H1 (cell line): ENCODE data around the gene GPR45. TPM values are rescaled to one million over a fixed set of nuclear protein-coding genes. Genes with fewer than 3 reads are reported as not detected.

Experiments used
- polyA plus RNA-seq, 7 experiments: library from polyadenylated mRNA; depleted of rRNA in 3 of 7; stranded (reverse) in 5 of 7; unstranded in 2 of 7; fragments of >200 nt in 5 of 7; fragments of 200-250 nt in 2 of 7; gene quantifications; 1 replicate in 5 of 7; 2 replicates in 1 of 7; 4 replicates in 1 of 7; pipeline versions ENCODE4 v1.2.1 to v1.2.3, GENCODE V29; 2011 to 2013; ENCODE audit warnings: missing spikeins in 2 of 7, mixed read lengths in 2 of 7
- total RNA-seq: library from RNA; stranded (reverse); fragmentation: NEBNext Ultra II Directional; extraction: Animal tissue kit (Norgen Biotek cat#: 25700); gene quantifications from 2 replicates; pipeline ENCODE4 v1.2.1, GENCODE V29; 2021
- TF ChIP-seq, protein P1 (sequence below): fragments of 300-600 bp; sonication (generic); IDR thresholded peaks from 2 replicates; pipeline ENCODE4 v1.7.1; 2012; ENCODE audit warnings: low read length, moderate library complexity, mild to moderate bottlenecking, inconsistent platforms; ENCODE audit not compliant: insufficient replicate concordance

GPR45 gene
- total and polyA plus RNA-seq, 2 of the 8 experiments (the other 6 are each of a cell fraction or from before 2014, with no cell fraction given): 0.21 TPM; not detected in 1

DNA sequence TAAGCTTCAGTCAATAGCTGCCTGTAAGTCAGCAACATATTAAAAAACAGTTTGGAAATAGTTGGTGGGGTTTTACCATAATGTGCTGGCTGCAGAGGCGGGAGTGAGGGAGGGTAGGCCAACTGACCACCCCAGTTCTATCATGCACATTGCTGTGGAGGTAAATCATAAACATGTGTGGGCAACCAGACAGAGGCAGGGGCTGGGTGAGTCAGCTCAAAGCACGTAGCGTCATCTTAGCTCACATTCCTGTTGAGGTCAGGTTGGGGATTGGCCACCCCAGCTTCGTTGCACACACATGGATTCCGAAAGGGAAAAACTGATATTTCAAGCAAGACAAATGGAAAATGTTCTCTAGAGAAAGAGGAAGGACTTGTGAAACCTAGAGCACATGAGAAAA, 19.5 kb downstream of the GPR45 start (continued):
- TF ChIP-seq, protein P1, sequence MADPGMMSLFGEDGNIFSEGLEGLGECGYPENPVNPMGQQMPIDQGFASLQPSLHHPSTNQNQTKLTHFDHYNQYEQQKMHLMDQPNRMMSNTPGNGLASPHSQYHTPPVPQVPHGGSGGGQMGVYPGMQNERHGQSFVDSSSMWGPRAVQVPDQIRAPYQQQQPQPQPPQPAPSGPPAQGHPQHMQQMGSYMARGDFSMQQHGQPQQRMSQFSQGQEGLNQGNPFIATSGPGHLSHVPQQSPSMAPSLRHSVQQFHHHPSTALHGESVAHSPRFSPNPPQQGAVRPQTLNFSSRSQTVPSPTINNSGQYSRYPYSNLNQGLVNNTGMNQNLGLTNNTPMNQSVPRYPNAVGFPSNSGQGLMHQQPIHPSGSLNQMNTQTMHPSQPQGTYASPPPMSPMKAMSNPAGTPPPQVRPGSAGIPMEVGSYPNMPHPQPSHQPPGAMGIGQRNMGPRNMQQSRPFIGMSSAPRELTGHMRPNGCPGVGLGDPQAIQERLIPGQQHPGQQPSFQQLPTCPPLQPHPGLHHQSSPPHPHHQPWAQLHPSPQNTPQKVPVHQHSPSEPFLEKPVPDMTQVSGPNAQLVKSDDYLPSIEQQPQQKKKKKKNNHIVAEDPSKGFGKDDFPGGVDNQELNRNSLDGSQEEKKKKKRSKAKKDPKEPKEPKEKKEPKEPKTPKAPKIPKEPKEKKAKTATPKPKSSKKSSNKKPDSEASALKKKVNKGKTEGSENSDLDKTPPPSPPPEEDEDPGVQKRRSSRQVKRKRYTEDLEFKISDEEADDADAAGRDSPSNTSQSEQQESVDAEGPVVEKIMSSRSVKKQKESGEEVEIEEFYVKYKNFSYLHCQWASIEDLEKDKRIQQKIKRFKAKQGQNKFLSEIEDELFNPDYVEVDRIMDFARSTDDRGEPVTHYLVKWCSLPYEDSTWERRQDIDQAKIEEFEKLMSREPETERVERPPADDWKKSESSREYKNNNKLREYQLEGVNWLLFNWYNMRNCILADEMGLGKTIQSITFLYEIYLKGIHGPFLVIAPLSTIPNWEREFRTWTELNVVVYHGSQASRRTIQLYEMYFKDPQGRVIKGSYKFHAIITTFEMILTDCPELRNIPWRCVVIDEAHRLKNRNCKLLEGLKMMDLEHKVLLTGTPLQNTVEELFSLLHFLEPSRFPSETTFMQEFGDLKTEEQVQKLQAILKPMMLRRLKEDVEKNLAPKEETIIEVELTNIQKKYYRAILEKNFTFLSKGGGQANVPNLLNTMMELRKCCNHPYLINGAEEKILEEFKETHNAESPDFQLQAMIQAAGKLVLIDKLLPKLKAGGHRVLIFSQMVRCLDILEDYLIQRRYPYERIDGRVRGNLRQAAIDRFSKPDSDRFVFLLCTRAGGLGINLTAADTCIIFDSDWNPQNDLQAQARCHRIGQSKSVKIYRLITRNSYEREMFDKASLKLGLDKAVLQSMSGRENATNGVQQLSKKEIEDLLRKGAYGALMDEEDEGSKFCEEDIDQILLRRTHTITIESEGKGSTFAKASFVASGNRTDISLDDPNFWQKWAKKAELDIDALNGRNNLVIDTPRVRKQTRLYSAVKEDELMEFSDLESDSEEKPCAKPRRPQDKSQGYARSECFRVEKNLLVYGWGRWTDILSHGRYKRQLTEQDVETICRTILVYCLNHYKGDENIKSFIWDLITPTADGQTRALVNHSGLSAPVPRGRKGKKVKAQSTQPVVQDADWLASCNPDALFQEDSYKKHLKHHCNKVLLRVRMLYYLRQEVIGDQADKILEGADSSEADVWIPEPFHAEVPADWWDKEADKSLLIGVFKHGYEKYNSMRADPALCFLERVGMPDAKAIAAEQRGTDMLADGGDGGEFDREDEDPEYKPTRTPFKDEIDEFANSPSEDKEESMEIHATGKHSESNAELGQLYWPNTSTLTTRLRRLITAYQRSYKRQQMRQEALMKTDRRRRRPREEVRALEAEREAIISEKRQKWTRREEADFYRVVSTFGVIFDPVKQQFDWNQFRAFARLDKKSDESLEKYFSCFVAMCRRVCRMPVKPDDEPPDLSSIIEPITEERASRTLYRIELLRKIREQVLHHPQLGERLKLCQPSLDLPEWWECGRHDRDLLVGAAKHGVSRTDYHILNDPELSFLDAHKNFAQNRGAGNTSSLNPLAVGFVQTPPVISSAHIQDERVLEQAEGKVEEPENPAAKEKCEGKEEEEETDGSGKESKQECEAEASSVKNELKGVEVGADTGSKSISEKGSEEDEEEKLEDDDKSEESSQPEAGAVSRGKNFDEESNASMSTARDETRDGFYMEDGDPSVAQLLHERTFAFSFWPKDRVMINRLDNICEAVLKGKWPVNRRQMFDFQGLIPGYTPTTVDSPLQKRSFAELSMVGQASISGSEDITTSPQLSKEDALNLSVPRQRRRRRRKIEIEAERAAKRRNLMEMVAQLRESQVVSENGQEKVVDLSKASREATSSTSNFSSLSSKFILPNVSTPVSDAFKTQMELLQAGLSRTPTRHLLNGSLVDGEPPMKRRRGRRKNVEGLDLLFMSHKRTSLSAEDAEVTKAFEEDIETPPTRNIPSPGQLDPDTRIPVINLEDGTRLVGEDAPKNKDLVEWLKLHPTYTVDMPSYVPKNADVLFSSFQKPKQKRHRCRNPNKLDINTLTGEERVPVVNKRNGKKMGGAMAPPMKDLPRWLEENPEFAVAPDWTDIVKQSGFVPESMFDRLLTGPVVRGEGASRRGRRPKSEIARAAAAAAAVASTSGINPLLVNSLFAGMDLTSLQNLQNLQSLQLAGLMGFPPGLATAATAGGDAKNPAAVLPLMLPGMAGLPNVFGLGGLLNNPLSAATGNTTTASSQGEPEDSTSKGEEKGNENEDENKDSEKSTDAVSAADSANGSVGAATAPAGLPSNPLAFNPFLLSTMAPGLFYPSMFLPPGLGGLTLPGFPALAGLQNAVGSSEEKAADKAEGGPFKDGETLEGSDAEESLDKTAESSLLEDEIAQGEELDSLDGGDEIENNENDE: no peak
